H1 (cell line): ENCODE data around the gene ADCY9. TPM values are rescaled to one million over a fixed set of nuclear protein-coding genes. Genes with fewer than 3 reads are reported as not detected.

Experiments used
- CHD7 ChIP-seq: fragments of 300-600 bp; sonication (generic); IDR thresholded peaks from 2 replicates; pipeline ENCODE4 v1.7.1; 2012; ENCODE audit warnings: low read length, moderate library complexity, mild to moderate bottlenecking, inconsistent platforms; ENCODE audit not compliant: insufficient replicate concordance
- polyA plus RNA-seq, 7 experiments: library from polyadenylated mRNA; depleted of rRNA in 3 of 7; stranded (reverse) in 5 of 7; unstranded in 2 of 7; fragments of >200 nt in 5 of 7; fragments of 200-250 nt in 2 of 7; gene quantifications; 1 replicate in 5 of 7; 2 replicates in 1 of 7; 4 replicates in 1 of 7; pipeline versions ENCODE4 v1.2.1 to v1.2.3, GENCODE V29; 2011 to 2013; ENCODE audit warnings: missing spikeins in 2 of 7, mixed read lengths in 2 of 7
- total RNA-seq: library from RNA; stranded (reverse); fragmentation: NEBNext Ultra II Directional; extraction: Animal tissue kit (Norgen Biotek cat#: 25700); gene quantifications from 2 replicates; pipeline ENCODE4 v1.2.1, GENCODE V29; 2021

ADCY9 gene
- total and polyA plus RNA-seq, 2 of the 8 experiments (the other 6 are each of a cell fraction or from before 2014, with no cell fraction given), result 5.4 to 13.1 TPM

- no peak for TF ChIP-seq CHD7
Measured at GRCh38 chr16:4140652-4141051, 24.4 kb upstream of the ADCY9 start (continued).
